Uterus (tissue), 2 donors: ENCODE results near the gene SGMS1.

Experiments used
- CTCF ChIP-seq, 4 experiments: fragments of 200-600 bp in 2 of 4; fragments of 450-650 bp in 2 of 4; sonication (generic) in 2 of 4; IDR thresholded peaks; one replicate each; pipeline ENCODE4 v1.5.1; 2016 to 2019; ENCODE audit warnings: antibody characterized with exemption in 4 of 4, mild to moderate bottlenecking in 2 of 4, moderate library complexity in 1 of 4
- POLR2A ChIP-seq, 2 donors: fragments of 450-650 bp; IDR thresholded peaks; one replicate each; pipeline ENCODE4 v1.6.1; 2016; ENCODE audit warnings: antibody characterized with exemption in 2 of 2, mild to moderate bottlenecking in 1 of 2, moderate library complexity in 1 of 2

DNA sequence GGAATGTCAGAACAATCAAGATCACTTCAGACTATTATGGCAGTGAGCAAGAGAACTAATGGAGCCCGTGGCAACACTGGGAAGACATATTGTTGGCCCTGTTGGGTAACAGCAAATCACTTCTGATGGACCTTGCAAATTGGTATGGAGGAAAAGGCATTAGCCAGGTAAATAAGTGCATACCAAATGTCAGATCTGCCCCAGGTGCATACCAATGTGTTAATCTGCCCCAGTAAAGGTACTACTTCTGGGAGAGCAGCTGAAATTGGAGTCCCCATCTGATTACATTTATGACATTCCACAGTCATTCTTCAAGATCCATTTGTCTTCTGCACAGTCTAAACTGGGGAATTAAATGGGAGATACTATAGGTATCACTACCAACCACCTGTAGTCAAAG is 3.7 kb upstream of the SGMS1 start:
- TF ChIP-seq CTCF (IDR thresholded peaks at IDR 0.05) (no peak), POLR2A (IDR thresholded peaks at IDR 0.05) (no peak)
